ENCODE measurements around the gene STOX1. TPM values are rescaled to one million over a fixed set of nuclear protein-coding genes. Genes with fewer than 3 reads are reported as not detected.
"Not testable (repeated sequence)": the region's sequence is repeated elsewhere in the genome, so short reads cannot be mapped to it uniquely, and the experiment has no call there.

Gene STOX1
- 7.0 TPM for total RNA-seq

DNA sequence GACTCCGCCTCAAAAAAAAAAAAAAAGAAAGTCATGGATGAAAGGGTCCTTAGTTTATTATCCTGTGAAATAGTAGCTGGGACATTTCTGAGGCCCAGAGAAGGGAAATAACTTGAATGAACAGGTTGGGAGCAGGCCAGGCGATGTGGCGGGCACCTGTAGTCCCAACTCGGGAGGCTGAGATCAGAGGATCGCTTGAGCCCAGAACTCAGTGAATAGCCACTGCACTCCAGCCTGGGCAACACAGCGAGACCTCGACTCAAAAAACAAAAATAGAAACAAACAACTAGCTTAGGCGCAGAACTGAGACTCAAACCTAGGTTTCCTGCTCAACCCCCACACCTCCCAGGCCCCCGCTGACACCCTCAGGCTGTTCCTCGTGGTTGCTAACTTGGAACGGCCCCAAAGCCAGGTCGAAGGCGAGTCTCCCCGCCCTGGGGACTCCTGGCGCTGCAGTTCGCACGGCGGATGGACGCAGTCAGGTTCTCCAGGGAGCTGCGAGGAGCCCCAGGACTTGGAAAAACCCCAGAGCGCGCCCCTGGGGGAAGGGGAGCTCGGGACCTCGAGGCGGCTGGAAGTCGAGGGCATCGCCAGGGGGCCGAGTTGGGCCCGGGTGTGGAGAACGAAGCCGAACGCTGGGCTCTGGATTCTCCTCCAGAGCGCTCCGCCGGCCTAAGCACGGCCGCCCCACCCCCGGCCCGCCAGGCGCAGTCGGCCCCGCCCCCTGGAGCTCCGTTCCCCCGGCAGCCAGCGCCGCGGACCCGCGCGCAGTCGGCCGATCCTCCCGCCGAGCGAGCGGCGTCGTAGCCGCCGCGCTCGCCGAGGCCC, at the start of gene STOX1:
Gene STOX1 (plus strand): TSS at position 768 of the 828 bp plus-strand sequence. CDS start 93 bp downstream, outside the sequence.
- peak; percentile 33 for DNase-seq

- DNase-seq = no peak
These were observed 45.4 kb upstream of the STOX1 start for GRCh38 chr10:68781613-68782574.

DNA sequence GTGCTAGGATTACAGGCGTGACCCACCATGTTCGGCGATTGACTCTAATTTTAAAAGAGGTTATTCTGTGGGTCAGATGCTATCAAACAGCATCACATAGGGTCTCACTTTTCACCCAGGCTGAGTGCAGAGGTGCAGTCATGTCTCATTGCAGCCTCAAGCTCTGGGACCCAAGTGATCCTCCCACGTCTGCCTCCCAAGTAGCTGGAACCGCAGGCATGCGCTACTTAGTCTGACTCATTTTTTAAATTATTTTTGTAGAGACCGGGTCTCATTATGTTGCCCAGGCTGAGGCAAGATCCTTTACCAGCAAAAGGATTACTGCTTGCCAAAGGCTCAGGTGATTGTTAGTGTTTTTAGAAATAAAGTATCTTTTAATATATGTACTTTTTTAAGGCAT, 42.9 kb upstream of the STOX1 start:
- no peak for DNase-seq

GRCh38 chr10:68787813-68788212, 39.5 kb upstream of the STOX1 start:
- DNase-seq = no peak

- DNase-seq = no peak
These were observed 36.9 kb upstream of the STOX1 start for GRCh38 chr10:68790476-68790875.

- DNase-seq = no peak
These were observed 35.2 kb upstream of the STOX1 start for GRCh38 chr10:68792115-68792514.

DNA sequence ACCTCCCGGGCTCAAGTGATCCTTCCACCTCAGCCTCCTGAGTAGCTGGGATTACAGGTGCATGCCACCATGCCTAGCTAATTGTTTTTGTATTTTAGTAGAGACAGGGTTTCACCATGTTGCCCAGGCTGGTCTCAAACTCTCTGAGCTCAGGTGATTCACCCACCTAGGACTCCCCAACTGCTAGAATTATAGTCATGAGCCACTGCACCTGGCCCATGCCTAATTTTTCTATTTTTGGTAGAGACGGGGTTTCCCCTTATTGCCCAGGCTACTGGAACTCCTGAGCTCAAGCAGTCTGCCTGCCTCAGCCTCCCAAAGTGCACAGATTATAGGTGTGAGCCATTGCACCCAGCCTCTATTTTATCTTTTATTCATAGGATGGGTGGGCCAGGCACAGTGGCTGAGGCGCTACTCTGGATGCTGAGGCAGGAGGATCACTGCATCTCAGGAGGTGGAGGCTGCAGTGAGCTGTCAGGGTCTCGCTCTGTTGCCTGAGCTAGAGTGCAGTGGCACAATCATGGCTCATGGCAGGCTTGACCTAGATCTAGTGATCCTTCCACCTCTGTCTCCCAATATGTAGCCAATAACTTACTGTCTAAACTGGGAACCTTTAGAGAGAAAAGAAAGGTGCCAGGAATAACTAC, 31.3 kb upstream of the STOX1 start:
- DNase-seq = no peak

DNA sequence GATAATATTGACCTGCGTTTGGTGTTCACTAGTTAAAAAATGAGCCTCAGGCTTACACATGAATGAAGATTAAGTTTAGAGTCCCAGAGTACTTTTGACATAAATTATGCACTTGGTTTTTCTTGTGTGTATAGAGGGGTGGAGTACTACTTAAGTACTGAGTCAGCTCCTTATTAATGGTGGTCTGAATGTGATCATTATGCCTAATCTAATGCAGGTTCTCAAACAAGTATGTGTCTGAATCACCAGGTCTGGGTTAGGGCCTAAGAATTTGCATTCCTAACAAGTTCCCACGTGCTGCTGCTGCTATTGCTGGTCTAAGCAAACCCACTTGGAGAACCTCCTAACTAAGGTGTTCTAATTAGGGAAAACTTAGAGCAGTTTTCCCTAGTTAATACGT, 30.7 kb upstream of the STOX1 start:
- no peak for DNase-seq

- no peak for DNase-seq
These were observed 27.1 kb upstream of the STOX1 start for GRCh38 chr10:68800211-68800610.

- no peak for DNase-seq
These were observed 22.6 kb upstream of the STOX1 start for GRCh38 chr10:68804692-68805091.

GRCh38 chr10:68810830-68811229, 16.5 kb upstream of the STOX1 start:
- DNase-seq = not testable (repeated sequence)

GRCh38 chr10:68811314-68812009, 15.9 kb upstream of the STOX1 start:
- DNase-seq = no peak

DNA sequence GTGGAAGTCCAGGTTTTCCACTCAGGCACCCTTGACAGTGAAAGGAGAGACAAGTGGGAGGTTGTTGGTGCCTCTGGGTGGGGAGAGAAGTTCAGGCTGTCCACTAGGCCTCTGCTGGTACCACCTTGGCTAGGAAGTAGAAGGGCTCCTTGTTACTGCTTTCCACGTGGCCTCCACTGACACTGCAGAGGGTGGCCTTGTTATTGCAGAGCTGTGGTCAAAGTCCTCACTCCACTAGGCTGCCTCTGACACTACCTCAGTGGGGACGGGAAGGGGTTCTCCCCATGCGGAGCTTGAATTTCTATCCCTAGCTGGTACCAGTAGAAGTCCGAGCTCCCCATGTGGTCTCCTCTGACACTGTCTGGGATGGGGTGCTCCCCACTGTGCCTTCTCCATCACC, 14.9 kb upstream of the STOX1 start:
- DNase-seq = no peak

- no peak for DNase-seq
These were observed 13.8 kb upstream of the STOX1 start for GRCh38 chr10:68813559-68813958.

- DNase-seq = no peak
These were observed 10.4 kb upstream of the STOX1 start for GRCh38 chr10:68816796-68817412.

DNA sequence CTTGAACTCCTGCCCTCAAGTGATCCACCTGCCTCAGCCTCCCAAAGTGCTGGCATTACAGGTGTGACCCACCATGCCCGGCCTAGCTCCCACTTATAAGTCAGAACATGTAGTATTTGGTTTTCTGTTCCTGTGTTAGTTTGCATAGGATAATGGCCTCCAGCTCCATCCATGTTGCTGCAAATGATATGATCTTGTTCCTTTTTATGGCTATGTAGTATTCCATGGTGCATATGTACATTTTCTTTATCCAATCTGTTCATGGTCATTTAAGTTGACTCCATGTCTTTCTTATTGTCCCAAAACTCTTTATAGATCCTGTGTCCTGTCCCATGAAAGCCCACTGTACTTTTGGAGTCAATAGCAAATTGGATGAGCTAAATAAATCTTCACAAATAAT, 7.0 kb upstream of the STOX1 start:
- not testable (repeated sequence) for DNase-seq

- DNase-seq = not testable (repeated sequence)
These were observed 4.7 kb upstream of the STOX1 start for GRCh38 chr10:68822626-68823025.

DNA sequence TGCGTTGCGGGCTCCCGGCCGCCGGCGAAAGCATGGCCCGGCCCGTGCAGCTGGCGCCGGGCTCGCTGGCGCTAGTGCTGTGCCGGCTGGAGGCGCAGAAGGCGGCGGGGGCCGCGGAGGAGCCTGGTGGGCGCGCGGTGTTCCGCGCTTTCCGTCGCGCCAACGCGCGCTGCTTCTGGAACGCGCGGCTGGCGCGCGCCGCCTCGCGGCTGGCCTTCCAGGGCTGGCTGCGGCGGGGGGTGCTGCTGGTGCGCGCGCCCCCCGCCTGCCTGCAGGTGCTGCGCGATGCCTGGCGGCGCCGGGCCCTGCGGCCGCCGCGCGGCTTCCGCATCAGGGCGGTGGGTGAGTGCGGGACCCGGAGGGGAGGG, 245 bp downstream of the STOX1 start:
- not testable (repeated sequence) for DNase-seq

- not testable (repeated sequence) for DNase-seq
These were observed 811 bp downstream of the STOX1 start for GRCh38 chr10:68828083-68828601.

- DNase-seq = no peak
These were observed 1.5 kb downstream of the STOX1 start for GRCh38 chr10:68828833-68829232.

DNA sequence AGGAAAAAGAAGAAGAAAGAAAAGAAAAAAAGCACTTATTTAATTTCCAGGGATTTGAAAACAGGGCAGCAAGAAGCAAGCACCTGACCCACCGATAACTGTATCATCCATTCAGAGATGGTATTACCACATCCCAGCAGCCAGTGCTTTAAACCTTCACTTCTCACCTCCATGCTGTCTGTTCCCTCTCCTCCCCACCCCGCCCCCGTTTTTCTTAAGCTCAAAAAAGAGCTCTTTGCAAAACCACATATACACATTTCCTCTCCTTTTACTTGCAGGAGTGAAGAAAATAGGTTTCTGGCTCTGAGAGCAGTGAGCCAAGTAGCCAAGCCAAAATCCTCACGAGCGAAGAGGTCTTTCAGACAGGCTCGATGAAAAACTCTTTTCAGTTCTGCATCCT, 2.2 kb downstream of the STOX1 start:
- DNase-seq = no peak
